Panc1 (cell line): ENCODE data around the gene CYSRT1. TPM values are rescaled to one million over a fixed set of nuclear protein-coding genes. Genes with fewer than 3 reads are reported as not detected.
A peak's percentile ranks its signal among the peaks of the same experiment; 100 is the strongest.

Experiments used
- ATAC-seq: fragments of 200-7000 bp; cut with Tn5 transposase; 2 replicates; pipeline ENCODE4 v1.9.1; 2020; ENCODE audit warnings: mild to moderate bottlenecking, moderate library complexity
- BruUV-seq: library from RNA; stranded (reverse); fragments of 400-500 nt; replicated peaks from 2 replicates; lab custom pipeline; 2021; lab: Mats Ljungman, UMichigan
- CTCF ChIA-PET: fragments of 300-600 bp; sonication (Branson Sonifier 250); formaldehyde crosslinking; loops from one replicate; lab custom pipeline; 2022; ENCODE audit warnings: antibody characterized with exemption; lab: Charles Lee
- POLR2A ChIA-PET: fragments of 300-600 bp; sonication (Branson Sonifier 250); formaldehyde crosslinking; loops from one replicate; lab custom pipeline; 2022; ENCODE audit warnings: antibody characterized with exemption; lab: Charles Lee
- DNase-seq: peaks from one replicate; pipeline ENCODE4 v3.0.0-alpha.2; 2010; ENCODE audit warnings: low read depth, low spot score
- H3K27ac ChIP-seq: 2 replicates; pipeline ENCODE4 v1.5.1; 2011; ENCODE audit warnings: mild to moderate bottlenecking, low read length, inconsistent platforms
- H3K27me3 ChIP-seq: fragments of 200-500 bp; sonication (Bioruptor generic); 2 replicates; pipeline ENCODE4 v1.6.0; 2014; ENCODE audit warnings: low read length, inconsistent platforms; ENCODE audit not compliant: control insufficient read depth, insufficient read depth
- H3K36me3 ChIP-seq: fragments of 200-500 bp; sonication (Bioruptor generic); 2 replicates; pipeline ENCODE4 v1.5.1; 2014; ENCODE audit warnings: inconsistent platforms, mild to moderate bottlenecking, low read length, moderate library complexity; ENCODE audit not compliant: control insufficient read depth, insufficient read depth
- H3K4me1 ChIP-seq: 2 replicates; pipeline ENCODE4 v1.5.1; 2011; ENCODE audit warnings: inconsistent platforms, mild to moderate bottlenecking, low read length, moderate library complexity; ENCODE audit not compliant: control insufficient read depth, insufficient read depth
- H3K4me3 ChIP-seq, 2 experiments: 2 replicates each; pipeline ENCODE4 v1.5.1; 2011 to 2012; ENCODE audit warnings: low read depth in 2 of 2, low read length in 2 of 2, mild to moderate bottlenecking in 2 of 2, inconsistent platforms in 1 of 2, moderate library complexity in 1 of 2
- H3K9me3 ChIP-seq: fragments of 200-500 bp; sonication (Bioruptor generic); 2 replicates; pipeline ENCODE4 v1.5.1; 2014; ENCODE audit warnings: low read depth, mild to moderate bottlenecking, inconsistent platforms, low read length, moderate library complexity; ENCODE audit not compliant: control insufficient read depth, insufficient read depth
- POLR2AphosphoS5 ChIP-seq: IDR thresholded peaks from 2 replicates; pipeline ENCODE4 v1.6.1; 2012; ENCODE audit warnings: mild to moderate bottlenecking, low read depth, low read length, moderate library complexity
- REST ChIP-seq, 2 experiments: IDR thresholded peaks; 2 replicates each; pipeline ENCODE4 v1.6.1; 2011 to 2012; ENCODE audit warnings: low read depth in 2 of 2, control low read depth in 1 of 2, low read length in 1 of 2, mild to moderate bottlenecking in 1 of 2, moderate library complexity in 1 of 2; ENCODE audit not compliant: insufficient read depth in 1 of 2
- SIN3A ChIP-seq: IDR thresholded peaks from 2 replicates; pipeline ENCODE4 v1.6.1; 2012; ENCODE audit warnings: low read depth, mild to moderate bottlenecking, low read length, moderate library complexity, borderline replicate concordance; ENCODE audit not compliant: insufficient read depth
- TCF7L2 ChIP-seq: IDR thresholded peaks from 2 replicates; pipeline ENCODE4 v1.6.1; 2011; ENCODE audit warnings: mild to moderate bottlenecking, low read depth, low read length, inconsistent platforms
- in situ Hi-C: cut with HindIII; loops from 2 replicates; pipeline ENCODE4 v1.10.0; 2016; ENCODE audit warnings: low sequenced_read_pairs, low pct_unique_long_range_greater_than_20kb
- intact Hi-C: fragments of 100-400 bp; cut with micrococcal nuclease; formaldehyde crosslinking; loops from one replicate; pipeline ENCODE4 v1.10.0; 2022; ENCODE audit not compliant: unreplicated experiment
- total RNA-seq: library from RNA; stranded (reverse); gene quantifications from one replicate; pipeline ENCODE4 v1.2.1, GENCODE V29; 2021; ENCODE audit not compliant: unreplicated experiment
- TF ChIP-seq, protein P1 (sequence below): fragments of 450-650 bp; IDR thresholded peaks from 2 replicates; pipeline ENCODE4 v1.5.1; 2017; ENCODE audit warnings: mild to moderate bottlenecking

CYSRT1 gene
- total RNA-seq, 1 experiment from 2014 or later = 0.67 TPM

DNA sequence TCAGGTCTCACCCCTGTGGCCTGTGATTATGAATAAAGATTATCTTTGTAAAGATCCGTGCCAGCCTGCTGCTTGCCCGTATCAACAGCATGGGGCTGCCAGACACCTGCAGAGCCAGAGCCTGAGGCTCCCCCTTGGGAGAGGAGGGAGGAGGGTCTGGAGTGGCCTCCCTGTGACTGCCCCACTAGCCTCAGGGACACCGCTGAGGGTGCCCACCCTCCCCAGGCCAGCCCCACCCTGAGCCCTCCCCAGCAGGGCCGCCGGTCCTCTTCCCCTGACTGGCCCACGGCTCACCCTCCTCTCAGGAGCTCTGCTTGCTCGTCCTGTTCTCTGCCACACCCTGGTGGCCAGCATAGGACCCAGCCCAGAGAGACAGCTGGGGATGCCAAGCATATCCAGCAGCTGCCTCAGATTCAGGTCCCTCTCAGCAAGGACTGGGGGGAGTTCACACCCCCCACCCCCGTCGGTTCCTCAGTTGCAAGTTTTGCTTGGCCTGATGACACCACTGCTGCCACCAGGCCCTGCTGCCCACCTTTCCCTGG, 34.6 kb upstream of the CYSRT1 start:
- Histone ChIP-seq H3K4me3 (no peak overlapping the region), H3K27ac (no peak overlapping the region), H3K4me1 (peaks cover 37% of the 10 kb centered on the region), H3K27me3 (no peaks in the 10 kb centered on the region), H3K9me3 (no peaks in the 10 kb centered on the region), H3K36me3 (no peaks in the 10 kb centered on the region; the same call in 1 of the 2 replicates)
- in situ Hi-C loops = no loop called here
- ATAC-seq = peak; percentile 36; the same call in 1 of the 2 replicates
- intact Hi-C loops = no loop called here
- TF ChIP-seq, protein P1, sequence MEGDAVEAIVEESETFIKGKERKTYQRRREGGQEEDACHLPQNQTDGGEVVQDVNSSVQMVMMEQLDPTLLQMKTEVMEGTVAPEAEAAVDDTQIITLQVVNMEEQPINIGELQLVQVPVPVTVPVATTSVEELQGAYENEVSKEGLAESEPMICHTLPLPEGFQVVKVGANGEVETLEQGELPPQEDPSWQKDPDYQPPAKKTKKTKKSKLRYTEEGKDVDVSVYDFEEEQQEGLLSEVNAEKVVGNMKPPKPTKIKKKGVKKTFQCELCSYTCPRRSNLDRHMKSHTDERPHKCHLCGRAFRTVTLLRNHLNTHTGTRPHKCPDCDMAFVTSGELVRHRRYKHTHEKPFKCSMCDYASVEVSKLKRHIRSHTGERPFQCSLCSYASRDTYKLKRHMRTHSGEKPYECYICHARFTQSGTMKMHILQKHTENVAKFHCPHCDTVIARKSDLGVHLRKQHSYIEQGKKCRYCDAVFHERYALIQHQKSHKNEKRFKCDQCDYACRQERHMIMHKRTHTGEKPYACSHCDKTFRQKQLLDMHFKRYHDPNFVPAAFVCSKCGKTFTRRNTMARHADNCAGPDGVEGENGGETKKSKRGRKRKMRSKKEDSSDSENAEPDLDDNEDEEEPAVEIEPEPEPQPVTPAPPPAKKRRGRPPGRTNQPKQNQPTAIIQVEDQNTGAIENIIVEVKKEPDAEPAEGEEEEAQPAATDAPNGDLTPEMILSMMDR = peak; percentile 52; the same call in 1 of the 2 replicates
- TF ChIP-seq SIN3A = no peak
- ChIA-PET POLR2A (interaction anchor here (0.5 to 0.7 kb wide), 2 partner anchors 11 to 16 kb away, joined by 3 to 4 read pairs; no protein-coding TSS in a partner anchor), CTCF (interaction anchor here (0.5 to 0.7 kb wide), 3 partner anchors 22 to 67 kb away, joined by 5 to 10 read pairs (median 5); no protein-coding TSS in a partner anchor)
- no TSS peak for BruUV-seq
- DNase-seq = no peak

- POLR2A ChIA-PET = interaction anchor here (0.7 kb wide), 1 partner anchor 127 kb away, joined by 5 read pairs; no protein-coding TSS in a partner anchor
Observed at GRCh38 chr9:137191245-137191644, 33.7 kb upstream of the CYSRT1 start.

More at GRCh38 chr9:137191245-137191644, 33.7 kb upstream of the CYSRT1 start:
- no peaks in the 10 kb centered on the region; the same call in 1 of the 2 replicates for H3K36me3 ChIP-seq
- BruUV-seq = no TSS peak
- DNase-seq = no peak
- ATAC-seq = no peak
- CTCF ChIA-PET = interaction anchor here (0.7 kb wide), 1 partner anchor 28 kb away, joined by 5 read pairs; no protein-coding TSS in a partner anchor
- H3K27ac ChIP-seq = no peak overlapping the region
- no peak overlapping the region for H3K4me3 ChIP-seq
- H3K4me1 ChIP-seq = peaks cover 41% of the 10 kb centered on the region
- in situ Hi-C loops (no loop called here), intact Hi-C loops (no loop called here)
- H3K27me3 ChIP-seq = no peaks in the 10 kb centered on the region
- H3K9me3 ChIP-seq = no peaks in the 10 kb centered on the region
- TF ChIP-seq SIN3A = no peak
- TF ChIP-seq, protein P1 = no peak
- no peak for TF ChIP-seq REST (IDR thresholded peaks at IDR 0.05; ENCODE audit: insufficient read depth in 1 of 2, low read depth in 2 of 2, low read length in 1 of 2)
- TF ChIP-seq POLR2AphosphoS5 = no peak
- no peak for TF ChIP-seq TCF7L2
